GM19238 (cell line): Measurements from ENCODE around the gene TXNRD3.

Experiments used
- DNase-seq: peaks from one replicate; pipeline ENCODE4 v3.0.0; 2011; ENCODE audit warnings: low spot score; ENCODE audit not compliant: insufficient read length

Gene TXNRD3

DNA sequence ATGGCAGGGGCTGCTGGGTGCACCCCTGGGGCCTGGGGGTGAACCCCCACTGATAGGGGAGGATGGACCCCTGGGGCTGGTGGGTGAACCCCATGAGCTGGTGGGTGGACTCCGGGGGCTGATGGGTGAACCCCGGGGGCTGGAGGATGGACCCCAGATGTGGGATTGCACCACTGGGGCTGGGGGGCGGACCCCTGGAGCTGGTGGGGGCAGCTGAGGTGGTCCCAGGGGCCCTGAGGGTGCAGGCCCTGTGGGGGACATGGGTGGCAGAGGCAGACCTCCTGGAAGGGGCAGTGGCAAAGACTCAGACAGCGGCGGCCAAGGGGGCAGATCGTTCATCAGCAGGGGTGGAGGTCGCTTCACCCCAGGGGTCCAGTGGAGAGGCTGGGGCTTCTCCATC is 17.4 kb upstream of the TXNRD3 start:
- DNase-seq: no peak

DNA sequence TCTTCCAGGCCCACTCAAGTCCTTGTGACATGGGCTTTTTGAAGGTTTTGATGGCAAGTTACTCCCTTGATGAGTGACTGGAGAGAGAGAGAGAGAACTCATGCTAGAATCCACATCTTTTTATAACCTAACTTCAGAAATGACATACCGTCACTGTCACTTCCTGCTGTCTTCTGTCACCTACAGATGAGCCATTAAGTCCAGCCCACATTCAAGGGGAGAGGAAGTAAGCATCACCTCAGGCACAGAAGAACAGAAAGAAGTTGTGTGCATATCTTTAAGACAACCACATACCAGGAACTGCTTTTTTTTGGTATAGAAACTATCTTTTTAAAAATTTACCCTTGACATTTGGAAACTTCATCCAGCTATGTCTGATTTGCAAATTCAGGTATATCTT is 16.6 kb upstream of the TXNRD3 start:
- no peak for DNase-seq

DNA sequence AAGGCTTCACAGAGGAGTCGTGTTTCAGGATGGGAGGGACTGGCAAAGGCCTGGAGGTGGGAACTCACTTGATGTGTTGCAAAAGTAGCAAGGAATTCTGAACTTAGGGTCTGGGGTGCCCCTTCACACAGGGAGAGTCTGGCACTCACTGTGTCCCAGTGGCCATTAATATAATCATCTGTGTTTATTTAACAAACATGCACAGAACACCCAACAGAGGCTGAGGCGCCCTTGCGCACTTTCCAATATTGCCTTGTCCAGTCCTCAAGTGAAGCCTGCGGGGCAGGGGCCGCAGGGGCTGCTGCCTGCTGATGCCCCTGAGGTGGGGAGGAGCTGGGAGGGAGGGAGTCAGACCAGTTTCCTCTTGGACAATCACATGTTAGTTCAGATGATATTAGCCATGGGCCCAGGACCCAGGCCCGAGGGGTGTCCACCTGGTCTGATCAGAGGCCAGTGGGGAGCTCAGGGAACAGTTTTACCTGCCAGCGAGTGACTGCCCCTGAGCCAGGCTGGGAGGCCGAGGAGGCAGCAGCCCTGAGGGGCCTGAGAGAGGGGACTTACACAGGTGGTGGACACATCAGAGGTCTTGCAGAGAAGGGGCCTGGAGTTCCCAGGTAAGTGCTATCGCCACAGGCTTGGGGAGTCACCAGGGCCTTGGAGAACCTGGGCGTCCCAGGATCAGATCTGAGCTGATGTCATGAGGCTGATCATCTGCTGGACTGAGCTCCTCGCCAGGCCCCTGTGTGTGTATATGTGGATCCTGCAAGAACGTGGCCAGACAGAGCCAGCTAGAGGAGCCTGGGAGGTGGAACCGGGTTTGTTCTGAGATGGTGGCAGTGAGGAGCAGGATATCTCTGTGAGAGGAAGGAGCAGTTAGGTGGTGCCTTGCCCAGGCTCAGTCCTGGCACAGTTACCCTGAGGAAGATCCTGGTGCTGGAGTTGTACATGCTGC is 13.8 kb upstream of the TXNRD3 start:
- DNase-seq: no peak

DNA sequence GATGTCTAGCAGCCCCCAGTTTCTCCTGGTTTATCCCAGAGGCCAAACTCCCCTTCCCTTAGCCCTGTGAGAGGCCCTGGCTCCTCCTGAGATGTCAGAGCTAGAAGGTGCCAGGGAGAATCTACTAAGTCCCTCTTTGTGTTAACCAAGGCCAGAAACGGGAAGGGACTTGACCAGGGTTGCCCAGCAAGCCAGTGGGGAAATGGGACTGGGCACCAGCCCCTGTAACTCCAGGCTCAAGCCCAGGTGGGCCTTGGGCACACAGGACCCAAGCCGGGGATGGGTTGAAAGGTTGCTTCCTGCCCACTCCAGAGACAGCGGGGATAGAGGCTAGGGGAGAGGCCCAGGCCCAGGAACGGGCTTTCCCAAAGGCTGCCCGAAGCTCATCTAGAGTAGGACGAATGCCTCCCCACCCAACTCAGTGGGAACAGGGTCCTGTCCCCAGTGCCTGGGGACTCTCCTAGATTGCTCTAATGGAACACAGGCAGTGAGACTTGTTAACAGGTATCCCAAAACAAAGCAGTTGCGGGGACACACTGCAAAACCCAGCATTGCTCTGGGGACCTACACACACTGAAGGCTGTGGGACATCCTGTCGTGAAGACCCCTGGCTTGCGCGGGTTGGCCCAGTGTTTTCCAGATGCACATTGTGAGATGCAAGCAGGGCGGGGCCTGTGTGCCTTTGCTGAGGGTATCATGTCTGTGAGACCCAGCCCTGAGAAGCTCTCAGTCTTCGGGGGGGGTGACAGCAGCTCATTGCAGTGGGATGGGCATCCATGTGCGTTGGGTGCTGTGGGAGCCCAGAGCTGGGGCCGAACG is 12.9 kb upstream of the TXNRD3 start:
- DNase-seq: no peak

DNA sequence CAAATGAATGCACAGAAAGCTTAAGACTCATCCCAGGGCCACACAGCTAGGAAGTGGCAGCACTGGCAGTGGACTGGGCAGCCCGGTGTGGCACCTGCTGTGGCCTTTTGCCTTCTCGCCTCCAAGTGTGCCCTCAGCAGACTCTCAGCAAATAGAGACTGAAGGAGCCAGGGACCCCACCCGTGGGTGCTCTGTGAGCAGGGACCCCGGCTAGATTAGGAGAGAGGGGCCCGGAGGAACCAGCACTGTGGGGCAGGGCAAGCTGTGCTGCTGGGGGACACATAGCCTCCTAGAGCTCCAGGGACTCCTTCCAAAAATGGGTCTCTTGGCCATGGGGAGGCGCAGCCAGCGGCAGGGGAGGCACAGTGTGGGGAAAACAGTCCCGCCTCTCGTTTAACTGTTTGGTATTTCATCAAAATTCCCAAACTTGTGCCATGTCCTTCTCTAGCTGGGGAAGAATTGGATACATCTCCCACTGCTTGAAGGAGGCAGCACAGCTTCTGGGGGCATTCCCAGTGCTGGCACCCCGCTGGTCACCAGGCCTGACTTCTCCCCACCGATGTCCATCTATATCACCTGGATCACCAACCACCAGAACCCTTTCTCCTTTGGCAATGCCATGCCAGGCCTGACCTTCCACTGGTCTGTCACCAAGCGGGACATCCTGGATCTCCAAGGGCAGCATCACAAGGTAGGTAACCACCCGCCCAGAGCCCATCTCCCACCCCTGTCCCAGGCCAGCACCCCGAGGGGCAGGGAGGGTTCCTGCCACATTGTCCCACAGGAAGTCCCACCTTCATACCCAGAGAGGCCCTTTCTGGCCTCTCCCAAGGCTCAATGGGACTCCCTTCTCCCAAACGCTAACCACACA is 12.0 kb upstream of the TXNRD3 start:
- DNase-seq: no peak

DNA sequence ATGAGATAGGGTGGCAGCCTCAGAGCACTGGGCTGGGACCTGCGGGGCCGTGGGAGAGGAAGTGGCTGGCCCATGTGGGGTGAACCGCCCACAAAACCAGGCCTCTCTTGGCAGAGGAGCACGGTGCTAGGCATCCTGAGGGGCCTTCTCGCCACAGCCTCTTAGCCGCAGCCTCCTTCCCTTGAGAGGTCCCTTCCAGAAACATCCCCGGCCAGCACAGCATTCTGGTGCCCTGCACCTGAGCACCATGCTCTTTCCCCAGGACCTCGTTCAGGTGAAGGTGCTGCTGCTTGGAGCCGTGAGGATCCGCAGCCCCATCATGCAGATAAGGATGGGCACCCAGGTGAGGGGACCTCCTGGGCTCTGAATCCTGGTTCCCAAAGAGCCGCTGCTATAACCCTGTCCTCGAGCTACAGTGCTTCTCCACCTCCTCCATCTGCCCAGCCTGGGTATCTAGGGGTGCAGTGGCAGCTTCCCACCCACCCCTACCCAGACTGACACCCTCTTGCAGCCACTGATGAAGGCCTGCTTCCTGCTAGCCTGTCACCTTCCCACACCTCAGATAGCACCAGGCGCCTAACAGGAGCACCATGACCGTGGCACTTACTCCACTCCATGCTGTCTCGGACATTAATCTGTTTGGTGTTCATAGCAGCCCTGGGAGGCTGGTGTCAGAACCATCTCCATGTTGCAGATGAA is 11.2 kb upstream of the TXNRD3 start:
- DNase-seq: no peak

DNA sequence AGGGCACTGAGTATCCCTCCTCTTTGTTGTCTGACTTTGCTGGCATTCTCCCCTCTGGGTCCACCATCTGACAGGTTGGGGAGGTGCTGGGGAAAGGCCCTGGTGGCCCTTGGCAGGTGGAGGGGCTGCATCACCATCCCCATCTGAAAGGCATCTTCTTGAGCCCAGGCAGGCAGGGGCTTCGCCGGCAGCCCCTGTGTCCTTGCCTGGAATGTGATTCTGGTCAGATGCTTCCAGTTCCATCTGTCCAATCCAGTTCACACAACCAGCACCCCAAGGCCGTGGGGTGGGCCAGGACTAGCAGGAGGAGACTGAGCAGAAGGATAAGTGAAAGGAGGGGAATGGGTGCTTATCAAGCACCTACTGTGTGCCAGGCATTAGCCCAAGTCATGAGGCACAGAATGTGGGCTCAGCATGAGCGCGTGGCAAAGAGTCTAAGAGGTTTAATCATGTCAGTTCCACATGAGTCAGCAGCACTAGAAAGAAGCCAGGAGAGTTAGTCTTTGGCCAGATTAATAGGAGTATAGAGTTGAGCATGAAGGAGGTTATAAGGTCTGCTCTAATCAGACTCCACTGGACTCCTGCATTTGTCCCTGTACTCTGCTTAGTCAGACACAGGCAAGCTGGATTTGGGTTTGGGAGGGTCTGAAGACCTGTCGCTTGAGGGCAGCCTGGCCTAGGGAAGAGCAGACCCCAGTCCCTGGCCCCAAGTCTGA is 10.5 kb upstream of the TXNRD3 start:
- no peak for DNase-seq

DNA sequence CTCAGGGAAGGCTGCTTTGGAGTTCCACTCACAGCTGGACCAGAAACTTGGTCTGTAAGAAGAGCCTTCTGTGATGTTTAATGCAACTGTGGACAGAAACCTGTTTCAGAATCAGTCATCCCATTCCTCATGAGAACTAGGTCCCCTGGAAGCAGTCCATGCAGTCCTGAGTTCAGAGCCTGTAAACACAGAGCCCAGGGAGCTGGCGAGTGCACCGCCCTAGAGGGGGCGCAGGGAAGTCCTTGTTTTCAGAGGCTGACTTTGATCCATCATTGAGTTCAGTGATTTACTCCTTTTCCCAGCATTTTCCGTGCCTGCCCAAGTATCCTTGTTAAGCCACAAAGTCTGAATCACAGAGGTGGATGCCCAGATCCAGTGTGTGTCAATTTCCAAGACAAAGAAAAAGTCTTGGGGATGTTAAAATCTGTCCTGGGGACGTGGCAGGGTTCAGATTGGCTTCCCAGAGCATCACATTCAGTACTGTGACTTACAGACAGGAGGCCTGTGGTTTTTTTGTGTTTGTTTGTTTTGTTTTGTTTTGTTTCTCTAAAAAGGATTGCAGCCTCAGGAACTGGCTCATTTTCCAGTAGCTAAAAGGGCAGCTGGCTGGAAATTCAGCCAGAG is 9.8 kb upstream of the TXNRD3 start:
- DNase-seq: no peak

DNA sequence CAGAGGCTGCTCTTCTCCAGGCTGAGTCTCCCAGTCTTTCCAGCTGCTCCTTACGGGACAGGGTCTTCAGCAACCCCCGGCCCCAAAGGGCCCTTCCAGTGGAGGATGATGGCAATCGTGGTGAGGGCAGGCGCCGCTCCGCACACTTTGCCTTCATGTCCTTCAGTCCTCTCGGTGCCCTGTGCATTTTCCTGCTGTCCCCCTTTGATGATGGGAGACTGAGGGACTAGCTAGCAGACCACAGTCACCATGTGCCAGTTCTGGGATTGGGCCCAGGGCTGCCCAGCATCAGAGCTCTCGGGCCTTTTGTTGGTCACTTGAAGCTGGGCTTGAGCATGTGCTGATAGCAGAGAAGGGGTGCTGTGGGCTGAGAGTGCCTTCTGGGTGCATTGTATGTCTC is 8.8 kb upstream of the TXNRD3 start:
- no peak for DNase-seq

DNA sequence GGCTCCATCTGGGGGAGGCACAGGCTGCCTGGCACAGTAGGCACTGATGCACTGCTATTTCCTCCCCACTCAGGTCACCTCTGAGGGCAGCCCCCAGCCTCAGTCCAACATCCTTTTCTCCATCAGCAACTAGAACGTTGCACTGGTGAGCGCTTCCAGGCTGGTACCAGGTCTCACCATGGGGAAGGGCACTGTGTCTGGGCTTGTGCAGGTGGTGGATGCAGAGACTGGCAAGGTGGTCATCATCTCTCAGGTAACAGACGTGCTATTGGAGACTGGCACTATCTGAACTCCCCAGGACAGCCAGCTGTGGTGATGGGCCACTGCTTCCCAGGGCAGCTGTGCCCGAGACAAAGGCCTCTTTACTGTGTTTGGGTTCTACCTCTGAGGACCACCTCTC is 8.3 kb upstream of the TXNRD3 start:
- no peak for DNase-seq

DNA sequence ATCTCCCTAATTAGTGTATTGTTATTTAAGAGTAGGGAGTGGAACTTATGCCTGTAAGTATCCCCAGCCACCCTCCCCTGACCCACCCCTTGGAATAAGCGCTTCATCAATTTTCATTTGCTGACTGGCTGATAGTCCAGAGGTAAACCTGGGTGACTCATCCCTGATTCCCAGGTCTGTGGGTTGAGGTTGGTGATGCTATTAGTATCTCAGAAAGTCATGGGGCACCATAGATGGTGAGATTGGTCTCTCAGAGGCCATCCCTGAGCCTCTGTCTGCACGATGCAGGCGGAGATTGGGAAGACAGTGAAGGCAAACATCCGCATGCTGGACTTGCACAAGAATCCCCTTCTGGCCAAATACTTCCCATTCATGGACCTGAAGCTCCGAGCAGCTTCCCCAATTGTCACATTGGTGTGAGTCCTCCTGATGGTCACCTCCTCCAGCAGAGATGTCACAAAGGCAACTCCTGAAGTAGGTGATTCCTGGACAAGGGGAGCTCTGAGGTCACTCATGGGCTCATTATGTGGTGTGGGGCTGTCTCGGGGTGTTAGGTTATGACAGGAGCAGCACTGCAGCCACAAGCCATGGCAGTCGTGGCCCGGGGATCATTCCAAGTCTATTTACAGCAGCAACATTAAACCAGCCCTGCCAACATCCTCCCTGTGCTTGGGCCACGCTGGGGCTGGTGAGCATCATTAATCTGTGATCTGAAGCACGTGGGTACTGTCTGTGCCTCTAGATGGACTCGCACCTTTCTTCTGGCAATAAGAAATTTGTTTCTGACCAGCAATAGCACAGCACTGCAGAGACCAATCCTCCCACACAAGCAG is 6.8 kb upstream of the TXNRD3 start:
- DNase-seq: no peak

DNA sequence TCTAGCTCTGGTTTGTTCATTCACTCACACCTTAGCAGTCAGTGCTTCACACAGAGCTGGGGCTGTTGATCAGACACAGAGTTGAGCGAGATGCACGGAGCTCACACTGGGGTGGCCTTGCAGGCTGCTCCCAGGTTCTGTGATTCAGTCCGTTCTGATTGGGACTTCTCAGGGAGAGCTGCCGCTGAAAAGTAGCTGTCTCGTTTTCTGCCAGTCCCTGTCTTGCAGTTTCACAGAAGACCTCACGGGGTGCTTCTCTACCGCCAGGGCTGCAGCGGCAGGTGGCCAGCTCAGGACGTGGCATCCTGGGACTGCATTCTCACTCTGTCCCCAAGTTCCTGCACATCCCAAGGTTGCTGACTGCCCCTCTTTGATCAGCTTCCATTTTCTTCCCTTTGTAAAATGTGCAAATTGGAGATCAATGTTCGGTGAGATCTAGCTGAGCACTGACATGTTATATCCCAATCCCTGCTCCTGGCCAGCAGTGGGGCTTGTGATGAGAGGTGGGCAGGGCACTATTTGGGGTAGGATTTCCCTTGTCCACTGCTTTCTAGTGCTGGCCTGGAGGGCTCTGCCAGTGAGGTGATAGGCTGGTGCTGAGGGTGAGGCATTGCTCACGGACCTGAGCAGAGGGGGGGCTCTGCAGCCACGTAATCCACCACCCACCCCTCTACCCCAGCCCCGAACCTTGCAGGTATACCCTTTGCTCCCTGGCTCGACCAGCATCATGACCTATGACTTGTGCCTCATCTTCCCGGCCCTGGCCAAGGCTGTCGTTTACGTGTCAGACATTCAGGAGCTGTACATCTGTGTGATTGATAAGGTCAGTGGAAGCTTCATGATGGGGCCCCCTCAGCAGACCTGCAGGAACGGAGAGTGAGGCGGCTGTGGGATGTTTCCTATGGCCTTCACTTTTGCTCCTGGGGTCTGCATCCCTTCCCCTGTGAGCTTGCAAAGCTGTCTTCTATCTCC is 5.3 kb upstream of the TXNRD3 start:
- DNase-seq: no peak

DNA sequence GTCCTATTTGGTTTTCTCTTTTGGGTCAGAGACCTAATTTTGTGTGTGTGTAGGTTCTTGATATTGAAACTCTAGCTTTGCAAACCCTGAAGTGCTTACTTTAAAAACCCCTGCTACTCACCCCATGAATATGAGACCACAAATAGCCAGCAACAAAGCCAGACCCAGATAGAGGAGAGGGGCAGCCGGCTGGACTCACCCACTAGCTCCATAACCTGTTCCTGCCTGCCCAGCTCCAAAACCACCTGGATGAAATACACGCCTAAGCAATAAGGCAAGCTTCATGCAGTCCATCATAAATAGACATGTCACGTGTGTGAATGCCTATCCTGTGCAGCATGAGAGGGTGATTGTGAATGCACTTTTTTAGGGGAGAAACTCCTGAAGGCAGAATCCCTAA is 3.7 kb upstream of the TXNRD3 start:
- DNase-seq: no peak

DNA sequence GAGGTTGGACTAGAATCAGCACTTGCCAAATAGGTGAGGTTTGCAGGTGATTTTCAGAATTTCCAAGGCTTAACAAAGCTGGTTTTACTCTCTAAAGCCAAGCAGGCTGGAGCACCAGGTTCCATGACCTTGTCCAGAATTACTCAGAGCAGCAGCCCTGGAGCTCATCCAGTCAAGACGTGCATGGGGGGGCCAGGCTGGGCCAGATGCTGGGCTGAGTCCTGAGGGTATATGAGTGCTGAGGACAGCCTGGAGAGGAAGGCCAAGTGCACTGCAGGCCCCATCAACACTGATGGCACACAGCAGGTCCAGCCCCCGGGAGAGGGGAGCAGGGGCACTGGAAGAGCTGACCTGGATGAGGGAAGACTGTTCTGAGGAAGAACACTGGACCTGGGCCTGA is 3.0 kb upstream of the TXNRD3 start:
- no peak for DNase-seq

DNA sequence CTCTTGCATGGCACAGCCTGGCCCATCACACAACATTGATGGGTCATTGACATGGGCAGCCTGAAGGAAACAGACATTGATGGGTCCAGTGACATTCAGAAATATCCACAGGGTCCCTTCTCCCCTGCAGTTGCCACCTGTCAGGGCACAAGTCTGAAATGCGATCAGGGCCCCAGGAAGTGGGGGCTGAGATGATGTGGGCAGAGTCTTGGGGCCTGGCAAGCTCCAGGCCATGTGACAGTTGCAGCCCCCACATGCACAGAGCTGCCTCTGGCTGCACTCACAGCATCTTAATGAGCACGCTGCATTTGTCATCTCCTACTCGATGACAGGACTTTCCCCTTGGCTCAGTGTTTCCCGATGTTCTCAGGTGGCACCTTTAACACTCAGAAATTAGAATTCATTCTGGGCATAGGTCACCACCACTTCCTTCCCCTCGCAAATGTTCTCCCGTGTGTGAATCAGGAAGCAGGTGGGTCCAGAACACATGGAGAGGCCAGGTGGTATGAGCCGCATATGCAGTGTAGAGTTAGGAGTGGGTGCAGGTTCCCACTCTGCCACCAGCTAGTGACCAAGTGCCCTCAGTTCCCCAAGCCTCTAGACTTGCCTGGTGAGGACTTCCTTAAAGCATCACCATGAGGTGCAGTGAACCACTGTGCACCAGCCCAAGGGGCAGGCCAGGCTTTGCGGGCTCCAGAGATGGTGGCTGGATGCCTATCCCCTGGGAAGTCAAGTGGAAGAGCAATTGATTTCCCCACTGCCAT is 1.6 kb upstream of the TXNRD3 start:
- DNase-seq: no peak

DNA sequence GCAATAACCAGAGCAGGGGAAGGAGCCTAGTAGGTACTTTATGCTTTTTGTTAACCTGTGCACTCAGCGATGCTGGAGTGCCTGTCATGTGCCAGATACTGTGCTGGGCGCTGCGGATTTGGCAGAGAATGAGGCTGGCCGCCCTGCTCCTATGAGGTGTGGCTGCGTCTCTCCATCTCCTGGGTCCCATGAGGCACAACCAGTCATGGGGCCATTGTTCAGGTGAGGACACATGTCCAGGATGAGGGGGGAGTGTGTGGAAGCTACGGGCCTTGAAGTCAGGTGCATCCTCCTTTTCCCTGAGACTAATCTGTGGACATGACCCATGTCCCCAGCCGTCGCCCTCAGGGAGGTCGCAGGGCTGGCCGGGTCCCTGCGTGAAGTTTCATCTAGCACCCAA is 963 bp upstream of the TXNRD3 start:
- no peak for DNase-seq

DNA sequence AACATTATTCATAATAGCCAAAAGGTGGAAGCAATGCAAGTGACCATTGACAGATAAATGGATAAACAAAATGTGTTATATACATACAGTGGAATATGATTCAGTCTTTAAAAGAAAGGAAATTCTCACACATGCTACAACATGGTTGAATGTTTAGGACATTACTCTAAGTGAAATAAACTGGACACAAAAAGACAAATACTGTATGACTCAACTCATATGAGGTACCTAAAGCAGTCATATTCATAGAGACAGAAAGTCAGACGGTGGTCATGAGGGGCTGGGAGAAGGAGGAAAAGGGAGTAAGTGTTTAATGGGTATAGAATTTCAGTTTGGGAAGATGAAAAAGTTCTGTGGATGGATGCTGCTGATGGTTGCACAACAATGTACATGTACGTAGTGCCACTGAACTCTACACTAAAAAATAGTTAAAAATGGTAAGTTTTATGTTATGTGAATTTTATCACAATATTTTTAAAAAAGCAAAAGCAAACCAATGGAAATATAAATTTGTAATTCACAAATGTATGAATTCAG is 5.3 kb downstream of the TXNRD3 start:
- no peak for DNase-seq
